K562 (cell line): ENCODE data around the gene ATP2A2. TPM values are rescaled to one million over a fixed set of nuclear protein-coding genes. Genes with fewer than 3 reads are reported as not detected.

ENCODE experiments used
- ATAC-seq: fragments of 200-7000 bp; cut with Tn5 transposase; 3 replicates; pipeline ENCODE4 v1.9.1; 2020; ENCODE audit warnings: moderate library complexity
- BruUV-seq: library from RNA; stranded (reverse); fragments of 400-500 nt; replicated peaks from 2 replicates; lab custom pipeline; 2021; lab: Mats Ljungman, UMichigan
- CTCF ChIA-PET: fragments of 300-600 bp; formaldehyde crosslinking; extraction: SDS; loops from one replicate; lab custom pipeline; 2021; ENCODE audit warnings: low intra/inter-chr PET ratio; lab: Yijun Ruan, JAX
- POLR2A ChIA-PET: fragments of 300-600, 350-650 bp; sonication (Branson Sonifier 250); formaldehyde crosslinking; extraction: SDS; loops from one replicate; lab custom pipeline; 2021; ENCODE audit warnings: antibody characterized with exemption, inconsistent platforms; lab: Yijun Ruan, JAX
- DNase-seq, 4 experiments: peaks; one replicate each; pipeline versions ENCODE4 v3.0.0 to v3.0.0-alpha.2; 2011 to 2018; ENCODE audit warnings: low spot score in 3 of 4, mixed read lengths in 3 of 4; ENCODE audit errors: extremely low read depth in 1 of 4
- FAIRE-seq: peaks from 2 replicates; lab custom pipeline; 2011; peaks lifted over from hg19 to GRCh38; lab: Jason Lieb, UNC
- H2AFZ ChIP-seq: 2 replicates; pipeline ENCODE4 v1.6.0; 2011; ENCODE audit warnings: low read depth, low read length, control low read depth, inconsistent platforms
- H3K27ac ChIP-seq: fragments of 200-600 bp; 3 replicates; pipeline ENCODE4 v1.8.0; 2011; ENCODE audit warnings: low read depth, mild to moderate bottlenecking, control low read depth, inconsistent platforms, low read length, moderate library complexity, mixed read lengths; ENCODE audit errors: extremely low read depth
- H3K27me3 ChIP-seq, 2 experiments: fragments of 300-600 bp in 1 of 2; 2 replicates in 1 of 2; 3 replicates in 1 of 2; pipeline versions ENCODE4 v1.6.0 to v1.8.0; 2011; ENCODE audit warnings: inconsistent platforms in 2 of 2, low read length in 2 of 2, mild to moderate bottlenecking in 1 of 2, mixed read lengths in 1 of 2, moderate library complexity in 1 of 2; ENCODE audit not compliant: control insufficient read depth in 2 of 2, insufficient read depth in 2 of 2
- H3K36me3 ChIP-seq: fragments of 300-600 bp; 3 replicates; pipeline ENCODE4 v1.8.0; 2011; ENCODE audit warnings: mild to moderate bottlenecking, low read length, inconsistent platforms; ENCODE audit not compliant: control insufficient read depth, insufficient read depth
- H3K4me1 ChIP-seq, 2 experiments: fragments of 200-600 bp in 1 of 2; replicated peaks in 1 of 2; 2 replicates in 1 of 2; 3 replicates in 1 of 2; pipeline versions ENCODE4 v1.5.1 to v1.8.0; 2011; ENCODE audit warnings: inconsistent platforms in 2 of 2, low read length in 2 of 2, mild to moderate bottlenecking in 1 of 2, mixed read lengths in 1 of 2, moderate library complexity in 1 of 2; ENCODE audit not compliant: control insufficient read depth in 2 of 2, insufficient read depth in 2 of 2
- H3K4me2 ChIP-seq: 2 replicates; pipeline ENCODE4 v1.6.1; 2011; ENCODE audit warnings: low read length, control low read depth, inconsistent platforms, mixed read lengths; ENCODE audit not compliant: insufficient read depth
- H3K4me3 ChIP-seq: fragments of 200-600 bp; sonication (generic), shearing (Covaris generic); 2 replicates; pipeline ENCODE4 v1.5.1; 2016; ENCODE audit warnings: control low read depth, inconsistent platforms
- H3K79me2 ChIP-seq: fragments of 200-600 bp; 3 replicates; pipeline ENCODE4 v1.8.0; 2011; ENCODE audit warnings: low read length, inconsistent platforms; ENCODE audit not compliant: control insufficient read depth, insufficient read depth
- H3K9ac ChIP-seq, 2 experiments: 2 replicates each; pipeline versions ENCODE4 v1.6.0 to v1.6.1; 2011; ENCODE audit warnings: low read depth in 2 of 2, low read length in 2 of 2, control low read depth in 1 of 2, inconsistent platforms in 1 of 2, mild to moderate bottlenecking in 1 of 2, mixed read lengths in 1 of 2; ENCODE audit not compliant: insufficient read depth in 1 of 2
- H3K9me1 ChIP-seq: one replicate; pipeline ENCODE4 v1.6.0; 2011; ENCODE audit warnings: inconsistent platforms, mild to moderate bottlenecking, low read length, moderate library complexity; ENCODE audit not compliant: control insufficient read depth, insufficient read depth
- H3K9me3 ChIP-seq: replicated peaks from 2 replicates; pipeline ENCODE4 v1.5.1; 2011; ENCODE audit warnings: low read depth, low read length, inconsistent platforms; ENCODE audit not compliant: control insufficient read depth, insufficient read depth
- H4K20me1 ChIP-seq: replicated peaks from 2 replicates; pipeline ENCODE4 v1.6.1; 2011; ENCODE audit warnings: low read length, inconsistent platforms, mixed read lengths; ENCODE audit not compliant: control insufficient read depth, insufficient read depth
- CEBPB ChIP-seq: fragments of 450-650 bp; IDR thresholded peaks from 2 replicates; pipeline ENCODE4 v1.6.1; 2016; ENCODE audit warnings: missing genetic modification characterization, missing compliant biosample characterization
- THRAP3 ChIP-seq: fragments of 450-650 bp; IDR thresholded peaks from 2 replicates; pipeline ENCODE4 v1.6.1; 2016; ENCODE audit warnings: mild to moderate bottlenecking, inconsistent platforms, borderline replicate concordance
- WGBS: fragments of 100-300 bp; shearing (Covaris generic); methylation state at CpG from one replicate; pipeline ENCODE4 v1.1.6; 2016; ENCODE audit warnings: low coverage, mixed read lengths; ENCODE audit not compliant: insufficient coverage; ENCODE audit errors: missing lambda C conversion rate; 5-methylcytosine and 5-hydroxymethylcytosine counted together
- in situ Hi-C: fragments of 300-500 bp; cut with MboI; formaldehyde crosslinking; loops from 4 replicates; pipeline ENCODE4 v1.15.0; 2018; ENCODE audit warnings: inconsistent platforms, mixed read lengths
- intact Hi-C: fragments of 100-400 bp; cut with micrococcal nuclease; formaldehyde crosslinking; loops from 2 replicates; pipeline ENCODE4 v1.14.2; 2022
- polyA plus RNA-seq, 8 experiments: library from polyadenylated mRNA; depleted of rRNA in 4 of 8; stranded (reverse) in 5 of 8; unstranded in 3 of 8; fragments of >200 nt; fragmentation: Nextera tagmentation in 2 of 8; fragmentation: Illumina TruSeq in 1 of 8; extraction: Ambion mirVana in 2 of 8; extraction: Trizol in 1 of 8; gene quantifications; 2 replicates each; pipeline versions ENCODE4 v1.2.1 to v1.2.3, GENCODE V29; 2011 to 2014; ENCODE audit warnings: inconsistent platforms in 1 of 8, missing spikeins in 1 of 8
- total RNA-seq, 7 experiments: library from RNA; depleted of rRNA in 6 of 7; stranded (reverse); fragments of >200 nt in 6 of 7; fragmentation: Illumina TruSeq in 2 of 7; extraction: Trizol in 2 of 7; gene quantifications; 2 replicates each; pipeline versions ENCODE4 v1.2.1 to v1.2.3, GENCODE V29; 2011 to 2021; ENCODE audit warnings: low replicate concordance in 1 of 7

The ATP2A2 gene
- total and polyA plus RNA-seq, 9 of the 15 experiments (the other 6 are each of a cell fraction or from before 2014, with no cell fraction given): 5.2 to 205 (median 51.6) TPM

DNA sequence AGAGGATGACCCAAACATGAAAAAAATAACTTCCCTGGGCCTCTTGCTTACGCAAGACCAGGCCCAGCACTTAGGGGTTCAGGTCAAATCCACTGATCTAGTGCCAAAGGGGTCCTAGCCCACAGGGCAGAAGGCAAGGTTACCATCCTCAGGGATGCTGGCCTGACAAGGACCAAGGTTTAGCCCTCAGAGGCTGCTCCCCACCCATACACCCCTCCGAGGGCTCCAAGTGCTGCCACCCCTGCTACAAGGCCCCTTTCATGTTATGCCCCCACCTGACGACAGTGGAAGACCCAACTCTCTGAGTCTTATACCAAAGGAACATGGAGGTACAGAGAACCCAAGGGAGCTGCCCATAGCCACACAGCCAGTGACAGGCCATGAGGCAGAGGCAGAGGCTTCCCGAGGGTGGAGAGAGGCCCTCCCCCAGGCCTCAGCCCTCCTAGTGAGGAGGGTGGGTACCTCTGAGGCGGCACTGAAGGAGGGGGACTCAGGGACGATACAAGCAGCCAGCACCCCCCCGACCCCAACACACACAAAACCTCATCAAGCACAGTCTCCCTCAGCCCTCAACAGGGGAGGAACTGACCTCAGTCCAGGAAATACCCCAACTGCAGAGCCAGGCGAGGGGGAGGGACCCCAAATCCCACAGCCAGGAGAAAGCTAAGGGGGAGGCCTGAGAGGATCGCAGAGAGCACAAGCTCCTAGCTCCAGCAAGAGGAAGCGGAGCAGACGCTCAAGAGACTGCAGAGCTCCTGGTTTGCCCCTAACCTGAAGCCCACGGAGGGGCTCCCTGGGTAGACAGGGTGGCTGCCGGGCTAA is 85.5 kb downstream of the ATP2A2 start:
- Histone ChIP-seq H3K36me3 (peaks cover 15% of the 10 kb centered on the region; the same call in 2 of the 3 replicates), H3K4me1 (peaks cover 0 to 6% of the 10 kb centered on the region in 2 experiments; a peak in 2 of 5 replicates), H3K27ac (no peak overlapping the region; the same call in 2 of the 3 replicates)
- in situ Hi-C loops: loop anchor here (5.0 kb wide), 1 partner anchor 66 kb away; no protein-coding TSS in a partner anchor
- CTCF ChIA-PET: no interaction called here
- ATAC-seq: peak; percentile 16
- WGBS: 65% methylated on average over 12 of the region's 13 CpGs
- TF ChIP-seq THRAP3 (no peak), CEBPB (tag) (peak; percentile 55)
- TF ChIP-seq, all 486 proteins: peak for 1
- Histone ChIP-seq H3K4me3 (no peak overlapping the region), H3K27me3 (no peaks in the 10 kb centered on the region), H3K9me3 (no peaks in the 10 kb centered on the region), H3K9me1 (no peaks in the 10 kb centered on the region), H3K79me2 (no peaks in the 10 kb centered on the region), H3K4me2 (no peak overlapping the region), H2AFZ (peak overlapping the region; percentile 23; the same call in 1 of the 2 replicates), H3K9ac (peak overlapping the region in 1 of 2 experiments; percentile 56; a peak in 2 of 4 replicates), H4K20me1 (no peaks in the 10 kb centered on the region)
- DNase-seq: no peak
- FAIRE-seq: no peak
- POLR2A ChIA-PET: interaction anchor here (0.6 to 1.2 kb wide), 7 partner anchors 9 to 304 kb away, joined by 3 to 6 read pairs (median 3); no protein-coding TSS in a partner anchor
- no TSS peak for BruUV-seq
- intact Hi-C loops: no loop called here
